Mononuclear cell (primary cell): ENCODE measurements around the gene ZNF689. TPM values are rescaled to one million over a fixed set of nuclear protein-coding genes. Genes with fewer than 3 reads are reported as not detected.

Source experiments
- H3K27me3 ChIP-seq: 2 replicates; pipeline ENCODE4 v1.6.0; 2011; ENCODE audit warnings: low read length, control low read depth; ENCODE audit not compliant: insufficient read depth
- H3K4me1 ChIP-seq: 2 replicates; pipeline ENCODE4 v1.5.1; 2011; ENCODE audit warnings: mild to moderate bottlenecking, low read length, control low read depth; ENCODE audit not compliant: insufficient read depth
- H3K4me3 ChIP-seq: 2 replicates; pipeline ENCODE4 v1.5.1; 2011; ENCODE audit warnings: mild to moderate bottlenecking, low read length, moderate library complexity
- H3K9me3 ChIP-seq: 2 replicates; pipeline ENCODE4 v1.5.1; 2011; ENCODE audit warnings: low read depth, mild to moderate bottlenecking, control low read depth, low read length
- total RNA-seq: library from RNA; depleted of rRNA; stranded (reverse); fragments of >200 nt; gene quantifications from one replicate; pipeline ENCODE4 v1.2.3, GENCODE V29; 2012

ZNF689 gene
- total RNA-seq, 1 donor: 14.9 TPM

DNA sequence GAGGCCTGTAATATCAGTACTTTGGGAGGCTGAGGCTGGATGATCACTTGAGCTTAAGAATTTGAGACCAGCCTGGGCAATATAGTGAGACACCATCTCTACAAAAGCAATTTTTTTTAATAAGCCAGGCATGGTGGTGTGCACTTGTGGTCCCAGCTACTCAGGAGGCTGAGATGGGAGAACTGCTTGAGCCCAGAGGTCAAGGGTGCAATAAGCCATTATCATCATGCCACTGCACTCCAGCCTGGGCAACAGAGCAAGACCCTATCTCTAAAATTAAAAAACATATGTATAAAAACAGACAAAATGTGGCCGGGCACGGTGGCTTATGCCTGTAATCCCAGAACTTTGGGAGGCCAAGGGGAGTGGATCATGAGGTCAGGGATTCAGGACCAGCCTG, 21.5 kb downstream of the ZNF689 start:
- Histone ChIP-seq H3K4me3 (no peak overlapping the region), H3K4me1 (peaks cover 22% of the 10 kb centered on the region), H3K9me3 (no peaks in the 10 kb centered on the region), H3K27me3 (no peaks in the 10 kb centered on the region)

GRCh38 chr16:30585400-30586191, 24.6 kb downstream of the ZNF689 start, which contains the start of gene ZNF785:
Gene ZNF785 (minus strand): TSS chr16:30585697. CDS start chr16:30585611, 86 bp downstream.
- no peaks in the 10 kb centered on the region for H3K9me3 ChIP-seq
- peaks cover 22% of the 10 kb centered on the region for H3K4me1 ChIP-seq
- H3K4me3 ChIP-seq: peak within 1 kb of the TSS; percentile 51
- no peaks in the 10 kb centered on the region for H3K27me3 ChIP-seq

- peak overlapping the region; percentile 51 for H3K4me3 ChIP-seq
- no peaks in the 10 kb centered on the region for H3K9me3 ChIP-seq
- H3K27me3 ChIP-seq: no peaks in the 10 kb centered on the region
- H3K4me1 ChIP-seq: peaks cover 22% of the 10 kb centered on the region
Observed at GRCh38 chr16:30585022-30585399, 25.2 kb downstream of the ZNF689 start.

DNA sequence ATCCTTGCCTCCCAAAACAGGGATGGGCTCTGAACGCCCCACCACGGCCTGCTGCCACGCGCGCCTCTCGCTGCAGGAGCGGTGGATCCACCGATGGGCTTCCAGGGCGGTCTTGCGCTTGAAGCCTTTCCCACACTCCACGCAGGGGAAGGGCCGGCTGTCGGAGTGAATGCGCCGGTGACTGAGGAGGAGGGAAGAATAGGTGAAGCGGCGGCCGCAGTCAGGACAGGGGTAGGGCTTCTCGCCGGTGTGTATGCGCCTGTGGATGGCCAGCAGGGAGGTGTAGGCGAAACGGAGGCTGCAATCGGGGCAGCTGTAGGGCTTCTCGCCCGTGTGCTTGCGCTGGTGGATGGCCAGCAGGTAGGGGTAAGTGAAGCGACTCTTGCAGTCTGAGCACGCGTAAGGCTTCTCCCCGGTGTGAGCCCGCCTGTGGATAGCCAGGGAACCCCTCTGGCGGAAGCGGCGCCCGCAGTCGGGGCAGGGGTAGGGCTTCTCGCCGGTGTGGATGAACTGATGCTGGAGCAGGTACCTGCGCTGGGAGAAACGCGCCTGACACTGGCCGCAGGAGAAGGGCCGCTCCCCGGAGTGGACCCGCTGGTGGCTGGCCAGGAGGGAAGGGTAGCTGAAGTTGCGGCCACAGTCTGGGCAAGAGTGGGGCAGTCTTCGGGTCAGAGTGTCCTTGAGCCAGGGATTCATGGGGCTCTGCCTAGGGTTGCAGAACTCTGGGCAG, 27.4 kb downstream of the ZNF689 start:
- Histone ChIP-seq H3K27me3 (no peaks in the 10 kb centered on the region), H3K4me1 (peaks cover 22% of the 10 kb centered on the region), H3K9me3 (no peaks in the 10 kb centered on the region), H3K4me3 (no peak overlapping the region)

DNA sequence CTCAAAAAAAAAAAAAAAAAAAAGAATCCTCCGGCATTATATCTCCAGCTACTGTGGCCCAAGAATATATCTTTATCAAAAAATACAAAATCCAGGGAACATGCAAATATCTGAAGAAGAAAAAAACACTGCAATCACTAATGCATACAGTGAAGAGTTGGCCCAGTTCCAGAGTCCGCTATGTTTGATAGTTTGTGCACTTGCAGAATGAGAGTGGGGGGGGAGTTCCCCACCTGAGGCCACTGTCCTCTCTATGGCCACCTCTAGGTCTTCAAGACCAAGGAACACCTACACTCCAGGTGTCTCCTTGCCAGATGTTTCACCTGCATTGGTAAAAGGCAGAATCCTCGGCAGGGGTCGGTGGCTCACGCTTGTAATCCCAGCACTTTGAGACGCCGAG, 28.7 kb downstream of the ZNF689 start:
- Histone ChIP-seq H3K9me3 (no peaks in the 10 kb centered on the region), H3K27me3 (no peaks in the 10 kb centered on the region), H3K4me3 (no peak overlapping the region)

GRCh38 chr16:30574678-30575077, 35.5 kb downstream of the ZNF689 start:
- no peak overlapping the region for H3K4me3 ChIP-seq
- H3K27me3 ChIP-seq: no peaks in the 10 kb centered on the region
- H3K9me3 ChIP-seq: no peaks in the 10 kb centered on the region
- H3K4me1 ChIP-seq: peaks cover 19% of the 10 kb centered on the region

More for the DNA sequence above, 28.7 kb downstream of the ZNF689 start:
- H3K4me1 ChIP-seq: peaks cover 15% of the 10 kb centered on the region

- H3K9me3 ChIP-seq: no peaks in the 10 kb centered on the region
- H3K27me3 ChIP-seq: no peaks in the 10 kb centered on the region
- H3K4me1 ChIP-seq: peaks cover 44% of the 10 kb centered on the region
- peak within 1 kb of the TSS; percentile 97 for H3K4me3 ChIP-seq
Observed at GRCh38 chr16:30571445-30572322, 38.5 kb downstream of the ZNF689 start, which contains the start of gene ZNF688. Gene ZNF688 (minus strand): TSS chr16:30571714. CDS start chr16:30571629, 85 bp downstream.

DNA sequence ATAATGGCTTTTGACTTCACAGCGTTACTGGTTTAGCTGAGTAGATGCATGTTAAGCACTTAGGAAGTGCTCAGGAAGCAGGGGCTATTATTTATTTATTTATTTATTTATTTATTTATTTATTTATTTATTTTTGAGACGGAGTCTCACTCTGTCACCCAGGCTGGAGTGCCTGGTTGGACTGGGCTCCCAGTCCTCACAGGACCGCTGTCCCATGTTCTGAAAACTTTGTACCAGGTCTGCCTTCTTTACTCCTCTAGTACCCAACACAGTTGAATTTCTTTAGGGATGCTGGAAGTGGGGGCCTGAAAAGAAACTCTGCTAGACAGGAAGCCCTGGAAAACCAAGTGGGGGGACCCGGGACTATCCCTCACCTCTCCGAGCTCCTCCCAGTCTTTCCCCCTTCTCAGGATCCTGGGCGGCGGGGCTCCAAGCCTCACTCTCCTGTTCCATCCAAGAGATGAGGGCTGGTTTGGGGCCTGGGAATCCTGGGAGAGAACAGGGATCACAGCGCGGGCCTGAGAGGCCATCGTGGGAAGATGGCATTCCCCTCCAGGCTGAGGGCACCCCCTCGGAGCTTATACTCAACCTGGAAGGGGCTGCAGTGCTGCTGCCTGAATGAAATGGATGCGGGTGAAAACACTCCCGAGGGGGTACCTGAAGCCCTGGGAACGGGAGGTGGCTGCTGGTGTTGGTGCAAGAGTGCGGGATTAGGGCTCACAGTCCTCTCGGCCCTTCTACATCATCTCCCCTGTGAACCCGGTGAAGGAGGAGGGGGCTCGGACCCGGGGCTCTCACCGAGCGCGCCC, 39.3 kb downstream of the ZNF689 start:
- peaks cover 44% of the 10 kb centered on the region for H3K4me1 ChIP-seq
- no peaks in the 10 kb centered on the region for H3K9me3 ChIP-seq
- H3K4me3 ChIP-seq: peak overlapping the region; percentile 97
- no peaks in the 10 kb centered on the region for H3K27me3 ChIP-seq

GRCh38 chr16:30569746-30570635, 40.2 kb downstream of the ZNF689 start:
- Histone ChIP-seq H3K4me1 (peaks cover 44% of the 10 kb centered on the region), H3K9me3 (no peaks in the 10 kb centered on the region), H3K27me3 (no peaks in the 10 kb centered on the region), H3K4me3 (no peak overlapping the region)

DNA sequence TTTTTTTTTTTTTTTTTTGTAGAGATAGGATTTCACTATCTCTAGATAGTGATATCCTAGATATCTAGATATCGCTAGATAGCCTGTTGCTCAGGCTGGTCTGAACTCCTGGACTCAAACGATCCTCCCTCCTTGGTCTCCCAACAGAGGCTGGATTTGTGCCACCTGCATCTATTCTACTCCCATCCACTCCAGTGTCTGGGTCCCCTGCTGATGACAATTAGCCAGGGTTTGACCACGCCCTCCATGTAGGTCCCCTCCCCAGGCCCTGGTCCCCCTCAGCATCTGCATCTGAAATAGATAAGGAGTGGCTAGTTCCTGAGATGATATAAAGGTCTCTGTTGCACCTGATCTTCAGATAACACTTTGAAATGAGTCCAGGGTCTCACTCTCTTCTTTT, 40.9 kb downstream of the ZNF689 start:
- Histone ChIP-seq H3K9me3 (no peaks in the 10 kb centered on the region), H3K4me3 (no peak overlapping the region), H3K4me1 (peaks cover 44% of the 10 kb centered on the region), H3K27me3 (no peaks in the 10 kb centered on the region)

- H3K27me3 ChIP-seq: no peaks in the 10 kb centered on the region
- no peak overlapping the region for H3K4me3 ChIP-seq
- peaks cover 44% of the 10 kb centered on the region for H3K4me1 ChIP-seq
- no peaks in the 10 kb centered on the region for H3K9me3 ChIP-seq
Observed at GRCh38 chr16:30567991-30568638, 42.1 kb downstream of the ZNF689 start.

GRCh38 chr16:30567160-30567990, 42.8 kb downstream of the ZNF689 start:
- Histone ChIP-seq H3K27me3 (no peaks in the 10 kb centered on the region), H3K9me3 (no peaks in the 10 kb centered on the region), H3K4me1 (peaks cover 40% of the 10 kb centered on the region), H3K4me3 (no peak overlapping the region)
